Immature natural killer cell (primary cell): ENCODE measurements around the gene PKHD1. TPM values are rescaled to one million over a fixed set of nuclear protein-coding genes. Genes with fewer than 3 reads are reported as not detected.

Source experiments
- DNase-seq, 3 donors: peaks; one replicate each; pipeline ENCODE4 v3.0.0; 2022; ENCODE audit warnings: mixed read lengths in 1 of 3
- H3K27ac Mint-ChIP-seq, 6 donors: one replicate each; pipeline ENCODE4 v1.8.0; 2020; ENCODE audit warnings: mixed read lengths in 6 of 6, mild to moderate bottlenecking in 5 of 6, inconsistent platforms in 4 of 6, moderate library complexity in 3 of 6
- H3K27me3 Mint-ChIP-seq, 3 donors: one replicate each; pipeline ENCODE4 v1.8.0; 2020 to 2021; ENCODE audit warnings: low read depth in 3 of 3, mild to moderate bottlenecking in 3 of 3, mixed read lengths in 3 of 3, moderate library complexity in 3 of 3, inconsistent platforms in 1 of 3
- H3K36me3 Mint-ChIP-seq, 3 donors: one replicate each; pipeline ENCODE4 v1.8.0; 2020; ENCODE audit warnings: mixed read lengths in 3 of 3, inconsistent platforms in 2 of 3, mild to moderate bottlenecking in 2 of 3
- H3K4me1 Mint-ChIP-seq, 2 donors: one replicate each; pipeline ENCODE4 v1.8.0; 2020; ENCODE audit warnings: inconsistent platforms in 2 of 2, mild to moderate bottlenecking in 2 of 2, mixed read lengths in 2 of 2, moderate library complexity in 1 of 2
- H3K4me3 Mint-ChIP-seq, 5 donors: one replicate each; pipeline ENCODE4 v1.8.0; 2020; ENCODE audit warnings: mild to moderate bottlenecking in 5 of 5, mixed read lengths in 5 of 5, inconsistent platforms in 3 of 5, moderate library complexity in 3 of 5
- H3K9me3 Mint-ChIP-seq, 6 donors: one replicate each; pipeline ENCODE4 v1.8.0; 2020; ENCODE audit warnings: mild to moderate bottlenecking in 6 of 6, mixed read lengths in 6 of 6, inconsistent platforms in 4 of 6, moderate library complexity in 3 of 6
- polyA plus RNA-seq, 3 donors: library from polyadenylated mRNA; unstranded; fragments of 300-500 nt; fragmentation: Illumina TruSeq; gene quantifications; one replicate each; pipeline ENCODE4 v1.2.3, GENCODE V29; 2021

PKHD1 gene
- polyA plus RNA-seq, 3 donors from 2014 or later, result not detected

- Mint-ChIP-seq H3K9me3 (peaks cover 6 to 20% (median 12%) of the 10 kb centered on the region in 6 donors), H3K4me1 (no peaks in the 10 kb centered on the region), H3K27ac (no peak overlapping the region), H3K36me3 (peaks cover 0 to 6% (median 0%) of the 10 kb centered on the region in 3 donors), H3K27me3 (peaks cover 0 to 2% (median 0%) of the 10 kb centered on the region in 3 donors), H3K4me3 (no peak overlapping the region)
- DNase-seq, result no peak
Observed at GRCh38 chr6:51608932-51609331, 478.5 kb downstream of the PKHD1 start.

GRCh38 chr6:51608383-51608782, 479.0 kb downstream of the PKHD1 start:
- Mint-ChIP-seq H3K27ac (no peak overlapping the region), H3K9me3 (peaks cover 6 to 20% (median 11%) of the 10 kb centered on the region in 6 donors), H3K36me3 (peaks cover 0 to 6% (median 0%) of the 10 kb centered on the region in 3 donors), H3K4me1 (no peaks in the 10 kb centered on the region), H3K4me3 (no peak overlapping the region), H3K27me3 (peaks cover 0 to 2% (median 0%) of the 10 kb centered on the region in 3 donors)
- no peak for DNase-seq

GRCh38 chr6:51600514-51600913, 486.9 kb downstream of the PKHD1 start:
- peaks cover 0 to 28% (median 20%) of the 10 kb centered on the region in 6 donors for H3K9me3 Mint-ChIP-seq
- no peak overlapping the region for H3K27ac Mint-ChIP-seq
- peaks cover 0 to 2% (median 0%) of the 10 kb centered on the region in 3 donors for H3K27me3 Mint-ChIP-seq
- H3K4me1 Mint-ChIP-seq, result no peaks in the 10 kb centered on the region
- DNase-seq, result no peak
- H3K36me3 Mint-ChIP-seq, result peaks cover 0 to 4% (median 0%) of the 10 kb centered on the region in 3 donors
- no peak overlapping the region for H3K4me3 Mint-ChIP-seq

GRCh38 chr6:51598171-51598570, 489.2 kb downstream of the PKHD1 start:
- Mint-ChIP-seq H3K27me3 (peaks cover 0 to 2% (median 0%) of the 10 kb centered on the region in 3 donors), H3K27ac (no peak overlapping the region), H3K4me3 (no peak overlapping the region), H3K4me1 (no peaks in the 10 kb centered on the region), H3K9me3 (peaks cover 0 to 33% (median 25%) of the 10 kb centered on the region in 6 donors), H3K36me3 (peaks cover 0 to 4% (median 0%) of the 10 kb centered on the region in 3 donors)
- no peak for DNase-seq

- Mint-ChIP-seq H3K27me3 (no peaks in the 10 kb centered on the region), H3K4me3 (no peak overlapping the region), H3K4me1 (no peaks in the 10 kb centered on the region), H3K9me3 (peaks cover 3 to 37% (median 26%) of the 10 kb centered on the region in 6 donors), H3K36me3 (peaks cover 0 to 4% (median 0%) of the 10 kb centered on the region in 3 donors), H3K27ac (no peak overlapping the region)
- DNase-seq, result no peak
Observed at GRCh38 chr6:51594981-51595380, 492.4 kb downstream of the PKHD1 start.

GRCh38 chr6:51585264-51585663, 502.1 kb downstream of the PKHD1 start:
- peaks cover 6 to 27% (median 12%) of the 10 kb centered on the region in 6 donors for H3K9me3 Mint-ChIP-seq
- peaks cover 0 to 7% (median 0%) of the 10 kb centered on the region in 3 donors for H3K36me3 Mint-ChIP-seq
- no peaks in the 10 kb centered on the region for H3K4me1 Mint-ChIP-seq
- DNase-seq, result no peak
- H3K27me3 Mint-ChIP-seq, result peaks cover 0 to 3% (median 0%) of the 10 kb centered on the region in 3 donors
- H3K4me3 Mint-ChIP-seq, result no peak overlapping the region
- H3K27ac Mint-ChIP-seq, result no peak overlapping the region

GRCh38 chr6:51584163-51584562, 503.2 kb downstream of the PKHD1 start:
- no peak for DNase-seq
- H3K9me3 Mint-ChIP-seq, result peaks cover 6 to 27% (median 14%) of the 10 kb centered on the region in 6 donors
- no peaks in the 10 kb centered on the region for H3K4me1 Mint-ChIP-seq
- H3K36me3 Mint-ChIP-seq, result peaks cover 0 to 7% (median 0%) of the 10 kb centered on the region in 3 donors
- no peak overlapping the region for H3K4me3 Mint-ChIP-seq
- H3K27me3 Mint-ChIP-seq, result no peaks in the 10 kb centered on the region
- no peak overlapping the region for H3K27ac Mint-ChIP-seq

GRCh38 chr6:51578994-51579393, 508.4 kb downstream of the PKHD1 start:
- Mint-ChIP-seq H3K4me1 (no peaks in the 10 kb centered on the region), H3K27me3 (no peaks in the 10 kb centered on the region), H3K4me3 (no peak overlapping the region), H3K36me3 (peaks cover 0 to 7% (median 0%) of the 10 kb centered on the region in 3 donors), H3K27ac (no peak overlapping the region), H3K9me3 (peaks cover 5 to 44% (median 16%) of the 10 kb centered on the region in 6 donors)
- DNase-seq, result no peak

GRCh38 chr6:51578362-51578761, 509.1 kb downstream of the PKHD1 start:
- no peak for DNase-seq
- H3K4me1 Mint-ChIP-seq, result no peaks in the 10 kb centered on the region
- no peak overlapping the region for H3K27ac Mint-ChIP-seq
- H3K36me3 Mint-ChIP-seq, result peaks cover 0 to 7% (median 0%) of the 10 kb centered on the region in 3 donors
- no peak overlapping the region for H3K4me3 Mint-ChIP-seq
- H3K9me3 Mint-ChIP-seq, result peaks cover 5 to 44% (median 17%) of the 10 kb centered on the region in 6 donors
- no peaks in the 10 kb centered on the region for H3K27me3 Mint-ChIP-seq

GRCh38 chr6:51574040-51574439, 513.4 kb downstream of the PKHD1 start:
- Mint-ChIP-seq H3K36me3 (no peaks in the 10 kb centered on the region), H3K4me1 (no peaks in the 10 kb centered on the region), H3K4me3 (no peak overlapping the region), H3K9me3 (peaks cover 10 to 32% (median 12%) of the 10 kb centered on the region in 6 donors), H3K27me3 (no peaks in the 10 kb centered on the region), H3K27ac (no peak overlapping the region)
- DNase-seq, result no peak

GRCh38 chr6:51571168-51571567, 516.2 kb downstream of the PKHD1 start:
- peaks cover 0 to 2% (median 2%) of the 10 kb centered on the region in 3 donors for H3K27me3 Mint-ChIP-seq
- H3K27ac Mint-ChIP-seq, result no peak overlapping the region
- no peak for DNase-seq
- no peaks in the 10 kb centered on the region for H3K4me1 Mint-ChIP-seq
- H3K4me3 Mint-ChIP-seq, result no peak overlapping the region
- H3K9me3 Mint-ChIP-seq, result peaks cover 5 to 30% (median 11%) of the 10 kb centered on the region in 6 donors
- no peaks in the 10 kb centered on the region for H3K36me3 Mint-ChIP-seq

GRCh38 chr6:51570168-51570921, 517.1 kb downstream of the PKHD1 start:
- Mint-ChIP-seq H3K36me3 (no peaks in the 10 kb centered on the region), H3K27ac (no peak overlapping the region), H3K9me3 (peaks cover 5 to 22% (median 11%) of the 10 kb centered on the region in 6 donors), H3K27me3 (peaks cover 0 to 2% (median 2%) of the 10 kb centered on the region in 3 donors), H3K4me1 (no peaks in the 10 kb centered on the region), H3K4me3 (no peak overlapping the region)
- no peak for DNase-seq

- Mint-ChIP-seq H3K27me3 (peaks cover 0 to 2% (median 2%) of the 10 kb centered on the region in 3 donors), H3K27ac (no peak overlapping the region), H3K4me3 (no peak overlapping the region), H3K4me1 (no peaks in the 10 kb centered on the region), H3K36me3 (no peaks in the 10 kb centered on the region), H3K9me3 (peaks cover 5 to 17% (median 10%) of the 10 kb centered on the region in 6 donors)
- DNase-seq, result no peak
Observed at GRCh38 chr6:51569594-51569993, 517.8 kb downstream of the PKHD1 start.

- no peak overlapping the region for H3K4me3 Mint-ChIP-seq
- peaks cover 0 to 2% (median 2%) of the 10 kb centered on the region in 3 donors for H3K27me3 Mint-ChIP-seq
- H3K9me3 Mint-ChIP-seq, result peaks cover 0 to 14% (median 8%) of the 10 kb centered on the region in 6 donors
- no peaks in the 10 kb centered on the region for H3K4me1 Mint-ChIP-seq
- H3K27ac Mint-ChIP-seq, result no peak overlapping the region
- no peaks in the 10 kb centered on the region for H3K36me3 Mint-ChIP-seq
- DNase-seq, result no peak
Observed at GRCh38 chr6:51568771-51569170, 518.6 kb downstream of the PKHD1 start.
